GM18909 (cell line): ENCODE measurements around the gene CELF2.

ENCODE experiments used
- ATAC-seq: cut with Tn5 transposase; IDR thresholded peaks from one replicate; pipeline ENCODE4 v1.9.1; 2021; ENCODE audit warnings: mild to moderate bottlenecking; ENCODE audit not compliant: unreplicated experiment, poor library complexity

CELF2 gene

DNA sequence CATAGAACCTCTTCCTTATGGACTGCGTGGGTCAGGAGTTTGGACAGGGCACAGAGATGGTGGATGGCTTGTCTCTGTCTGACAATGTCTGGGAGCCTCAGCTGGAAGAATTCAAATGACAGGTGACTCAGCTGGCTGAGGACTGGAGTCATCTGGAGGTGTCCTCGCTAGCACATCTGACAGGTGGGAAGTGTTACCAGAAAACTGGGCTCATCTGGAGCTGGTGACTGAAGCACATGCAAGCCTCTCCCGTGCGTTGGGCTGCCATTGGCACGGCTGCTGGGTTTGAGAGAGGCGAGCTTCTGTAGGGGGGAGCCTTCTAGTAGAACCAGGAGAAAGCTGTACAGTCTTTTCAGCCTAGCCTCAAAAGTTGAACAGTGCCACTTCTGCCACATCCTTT, 71.0 kb downstream of the CELF2 start:
- ATAC-seq: no peak

DNA sequence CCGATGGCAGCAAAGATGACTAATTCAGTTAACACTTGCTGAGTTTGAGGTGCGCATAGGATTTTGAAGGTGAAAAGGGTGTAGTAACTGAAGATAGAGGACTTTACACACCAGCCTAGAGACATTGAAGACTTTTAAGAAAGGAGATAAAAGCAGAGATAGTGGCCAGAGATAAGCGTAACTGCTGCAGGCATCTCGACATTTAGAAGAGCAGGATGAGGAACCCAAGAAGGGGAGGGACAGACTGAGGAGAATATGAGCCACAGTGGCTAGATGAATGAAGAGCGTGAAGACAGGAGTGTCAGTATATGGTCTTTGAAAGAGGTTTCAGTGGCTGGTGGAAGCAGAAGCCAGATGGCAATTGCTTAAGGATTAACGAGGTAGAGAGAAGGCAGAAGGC, 71.6 kb downstream of the CELF2 start:
- ATAC-seq: no peak

DNA sequence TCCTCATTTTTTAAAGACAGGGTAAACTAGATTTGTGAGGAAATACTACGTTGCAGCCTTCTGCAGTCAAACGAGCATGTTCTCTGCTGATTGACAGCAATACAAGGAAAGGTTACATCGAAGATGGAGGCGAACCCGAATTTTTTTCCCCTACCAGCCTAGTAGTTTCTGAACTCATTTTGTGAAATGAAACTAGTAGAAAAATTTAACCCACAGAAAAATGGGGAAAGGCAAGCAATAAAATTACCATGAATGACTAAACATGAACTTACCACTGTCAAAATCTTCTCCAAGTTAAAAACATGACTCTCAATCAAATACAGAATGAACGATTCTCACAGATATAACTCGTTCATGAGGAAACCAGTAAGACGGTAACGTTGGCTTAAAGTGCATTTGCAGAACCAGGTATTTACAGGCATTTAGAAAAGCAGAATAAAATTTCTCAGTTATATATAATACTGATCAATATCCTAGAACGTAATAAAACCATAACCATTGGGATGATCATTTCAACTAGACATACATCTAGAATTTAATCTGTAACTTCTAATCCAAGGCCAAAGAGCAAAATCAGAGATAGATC, 73.9 kb downstream of the CELF2 start:
- ATAC-seq: no peak

DNA sequence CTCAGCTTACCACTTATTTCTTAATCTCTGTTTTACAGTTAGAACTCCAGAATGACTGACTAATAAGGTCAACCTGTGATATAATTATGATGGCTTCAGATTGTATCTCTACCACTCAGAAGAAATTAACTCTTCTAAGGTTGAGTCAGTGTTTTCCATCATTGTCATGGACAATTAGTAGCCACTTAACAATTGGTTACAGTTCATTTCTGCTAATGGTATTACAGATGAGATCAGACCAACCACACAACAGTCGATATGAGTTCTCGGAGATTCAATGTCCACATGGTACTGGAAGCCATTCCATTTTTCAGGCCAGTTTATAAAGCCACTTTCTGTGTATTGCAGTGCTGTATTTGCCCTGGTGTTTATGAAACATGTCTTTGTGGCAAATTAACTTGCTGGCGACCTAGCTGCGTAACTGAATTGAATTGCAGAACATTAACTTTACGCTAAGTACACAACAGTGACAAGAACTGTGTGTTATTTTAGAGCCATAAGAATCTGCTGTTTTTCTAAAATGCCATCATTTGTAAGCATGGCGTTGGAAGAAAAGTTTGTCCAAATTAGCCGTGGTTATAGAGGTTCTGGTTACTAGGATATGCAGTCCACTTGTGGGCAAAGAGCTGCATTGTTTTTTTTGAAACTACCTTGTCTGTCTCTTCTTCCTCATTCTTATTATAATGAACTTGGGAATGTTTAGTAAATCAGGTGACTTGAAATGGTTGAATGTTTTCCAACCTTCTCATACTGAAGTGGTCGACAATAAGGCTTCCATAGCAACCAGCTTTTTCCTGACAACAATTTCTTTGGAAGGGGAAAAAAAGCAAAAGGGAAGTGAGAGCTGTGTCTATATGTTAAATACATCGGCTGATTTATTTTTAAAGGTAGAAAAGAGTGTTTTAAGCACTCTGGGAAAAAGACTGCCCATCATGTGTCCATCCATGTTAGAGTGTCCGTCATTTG, 76.4 kb downstream of the CELF2 start:
- no peak for ATAC-seq

DNA sequence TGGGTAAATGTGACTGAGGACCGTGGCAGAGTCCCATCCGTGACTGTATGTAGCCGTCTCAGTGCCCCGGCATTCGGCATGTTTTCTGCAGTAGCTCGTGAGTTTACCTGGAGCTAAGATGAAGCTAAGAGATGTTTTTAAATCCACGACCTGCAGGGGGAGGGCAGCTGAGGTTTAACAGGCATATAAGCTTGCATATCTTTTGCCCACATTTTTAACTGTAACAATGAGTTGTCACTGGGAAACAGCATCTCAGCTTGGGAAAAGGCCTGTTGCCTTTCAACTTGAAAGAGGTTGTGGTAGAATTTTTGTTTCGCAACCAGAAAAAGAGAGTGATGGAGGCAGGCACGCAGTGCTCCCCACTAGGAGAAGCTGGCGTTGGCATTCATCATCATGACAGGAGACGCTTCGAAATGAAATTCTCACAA, 77.7 kb downstream of the CELF2 start:
- ATAC-seq: no peak

DNA sequence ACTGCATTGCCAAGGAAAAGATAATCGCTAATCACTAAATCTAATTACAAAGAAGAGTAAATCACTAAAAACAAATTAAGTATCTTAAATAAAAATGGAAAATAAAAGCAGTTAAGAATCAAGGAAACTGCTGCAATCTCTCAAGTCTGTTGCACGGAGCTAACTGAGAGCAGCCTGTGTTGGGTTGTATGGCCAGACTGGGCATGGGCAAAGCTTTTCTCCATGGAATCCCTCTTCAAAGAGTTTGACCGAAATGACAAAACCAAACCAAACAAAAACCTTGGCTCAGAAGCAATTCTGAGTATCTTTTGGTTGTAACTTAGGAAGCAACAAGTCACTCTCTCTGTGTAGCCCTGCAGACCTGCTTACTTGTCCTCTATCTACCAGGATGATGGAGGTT, 78.8 kb downstream of the CELF2 start:
- ATAC-seq: no peak

DNA sequence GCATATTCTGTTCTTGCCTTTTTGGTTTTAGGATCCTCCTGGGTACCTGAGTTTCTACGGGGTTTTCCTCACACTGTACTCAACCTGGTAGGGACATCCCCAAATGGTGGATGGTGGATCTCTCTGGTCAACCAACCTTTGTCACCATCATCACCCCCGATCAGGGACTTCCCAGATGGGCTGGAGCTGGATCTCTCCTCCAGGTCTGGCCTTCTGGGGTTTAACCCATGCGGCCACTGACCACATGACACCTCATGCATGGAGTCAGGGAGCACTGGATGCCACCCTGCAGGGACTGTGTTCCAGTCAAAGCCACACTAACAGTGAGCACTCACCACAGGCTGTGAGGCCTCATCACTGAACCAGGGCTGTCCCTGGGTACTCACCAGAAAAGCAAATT, 80.0 kb downstream of the CELF2 start:
- ATAC-seq: no peak

DNA sequence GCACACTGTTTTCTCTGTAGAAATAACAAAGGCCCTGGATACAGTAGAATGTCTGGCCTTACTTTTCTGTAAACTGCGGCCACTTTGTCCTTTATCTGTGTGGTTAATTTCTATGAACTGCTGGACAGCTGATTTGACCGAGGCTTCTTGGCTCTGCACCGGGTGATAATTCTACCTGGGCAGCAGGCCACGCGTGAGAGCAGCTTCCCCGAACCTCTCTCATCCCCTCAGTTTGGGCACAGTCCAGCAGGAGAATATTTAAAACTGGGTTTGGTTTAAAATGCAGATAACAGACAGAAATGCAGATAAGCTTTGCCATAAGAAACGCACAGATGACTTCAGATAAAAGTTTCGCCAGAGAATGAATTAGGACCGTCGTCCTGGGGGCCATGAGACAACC, 81.0 kb downstream of the CELF2 start:
- no peak for ATAC-seq

DNA sequence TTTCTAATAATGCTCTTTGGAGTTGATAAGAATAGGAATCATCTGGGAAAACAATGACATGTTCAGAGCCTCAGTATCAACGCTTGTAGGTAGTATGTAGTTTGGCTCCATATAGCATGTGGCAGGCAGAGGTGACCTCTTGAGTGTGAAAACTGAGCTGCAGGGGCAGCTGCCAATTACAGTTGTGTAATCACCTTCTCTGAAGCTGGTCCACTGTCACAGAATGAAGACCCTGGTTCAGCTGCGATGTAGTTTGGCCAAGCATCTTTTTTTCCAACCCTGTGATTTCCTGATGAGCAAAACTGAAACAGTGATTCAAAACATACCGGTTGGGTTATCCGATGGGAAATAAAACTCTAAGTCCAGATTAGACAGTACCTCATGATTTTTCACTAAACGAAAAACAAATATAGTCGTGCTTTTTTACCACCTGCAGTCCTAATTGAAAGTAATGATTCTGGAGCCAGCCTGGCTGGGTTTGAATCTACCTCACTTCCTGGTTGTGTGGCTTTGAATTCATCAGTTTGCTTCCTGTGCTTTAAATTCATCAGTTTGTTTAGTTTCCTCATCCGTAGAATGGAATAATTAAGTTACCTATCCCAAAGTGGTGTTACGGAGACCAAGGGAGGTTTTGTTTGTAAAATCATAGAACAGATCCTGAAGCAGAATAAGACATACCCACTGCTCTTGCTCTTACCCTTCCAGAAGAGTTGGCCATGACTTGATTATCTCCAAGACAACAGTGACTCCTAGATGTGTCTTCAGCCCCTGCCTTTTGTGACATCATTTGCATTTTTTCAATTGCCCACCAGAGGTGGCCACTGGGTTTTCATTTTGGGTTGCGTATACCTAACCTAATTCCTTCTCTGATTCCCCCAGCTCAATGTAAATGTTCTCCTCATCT, 87.4 kb downstream of the CELF2 start:
- no peak for ATAC-seq

DNA sequence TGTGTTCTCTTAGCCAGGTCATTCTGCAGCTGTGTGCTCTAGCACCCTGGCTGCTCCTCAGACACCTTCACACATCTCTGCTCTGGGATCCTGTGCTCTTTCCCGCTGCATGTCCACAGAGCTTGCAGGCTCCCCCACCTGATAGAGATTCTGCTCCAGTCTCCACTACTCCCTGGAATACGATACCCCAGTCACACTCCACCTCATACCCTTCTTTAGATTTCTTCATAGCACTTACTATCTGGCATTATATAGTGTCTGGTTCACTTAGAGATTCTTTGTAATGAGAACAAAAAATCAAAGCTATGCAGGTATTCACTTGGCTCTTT, 88.0 kb downstream of the CELF2 start:
- ATAC-seq: no peak

DNA sequence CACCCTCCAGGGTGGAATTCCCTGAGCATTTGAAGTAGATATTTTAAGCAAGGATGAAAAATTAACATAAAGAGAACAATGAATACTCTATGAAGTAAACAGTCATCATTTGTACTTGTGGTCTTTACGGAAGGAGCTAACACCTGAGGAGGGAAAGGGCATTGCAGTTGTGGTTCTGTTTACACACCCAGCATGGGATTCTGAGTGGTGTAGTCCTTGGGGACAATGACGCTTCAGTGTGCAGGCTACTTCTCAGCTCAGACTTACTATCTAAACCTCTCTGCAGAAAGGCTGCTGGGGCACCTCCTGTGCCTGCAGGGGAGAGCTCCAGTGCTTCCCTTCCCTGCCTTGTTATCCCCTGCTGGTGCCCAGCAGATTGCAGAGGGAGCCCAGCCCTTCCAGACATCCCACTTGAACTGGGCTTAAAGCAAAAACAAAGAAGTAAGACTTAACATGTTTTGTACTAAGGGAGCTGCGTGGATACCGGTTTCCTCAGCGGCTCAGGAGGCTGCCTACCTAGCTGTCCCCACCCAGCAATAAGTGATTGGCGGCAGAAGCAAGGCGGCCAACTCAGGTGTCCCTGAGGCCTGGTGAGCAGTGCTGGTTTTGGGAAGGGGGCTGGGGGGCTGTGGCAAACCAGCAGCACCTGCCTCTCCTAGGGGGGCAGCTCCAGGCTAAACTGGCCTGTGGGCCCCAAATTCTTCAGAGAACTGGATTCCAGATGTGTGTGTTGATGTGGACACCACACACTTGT, 89.1 kb downstream of the CELF2 start:
- peak; percentile 53 for ATAC-seq

DNA sequence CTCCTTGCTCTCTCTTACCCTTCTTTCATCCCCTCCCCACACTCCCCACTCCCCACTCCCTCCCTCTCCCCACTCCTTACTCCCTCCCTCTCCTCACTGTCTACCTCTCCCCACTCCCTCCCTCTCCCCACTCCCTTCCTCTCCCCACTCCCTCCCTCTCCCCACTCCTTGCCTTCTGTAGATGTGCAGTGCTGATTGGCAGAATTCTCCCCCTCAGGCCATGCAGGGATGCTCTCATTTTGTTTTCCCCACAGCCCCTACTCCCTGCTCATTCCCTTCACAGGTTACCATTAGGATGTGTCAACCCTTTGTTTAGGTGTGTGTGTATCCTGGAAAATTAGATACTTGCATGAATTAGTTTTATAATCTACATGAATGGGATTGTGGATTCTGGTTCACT, 90.3 kb downstream of the CELF2 start:
- ATAC-seq: no peak

DNA sequence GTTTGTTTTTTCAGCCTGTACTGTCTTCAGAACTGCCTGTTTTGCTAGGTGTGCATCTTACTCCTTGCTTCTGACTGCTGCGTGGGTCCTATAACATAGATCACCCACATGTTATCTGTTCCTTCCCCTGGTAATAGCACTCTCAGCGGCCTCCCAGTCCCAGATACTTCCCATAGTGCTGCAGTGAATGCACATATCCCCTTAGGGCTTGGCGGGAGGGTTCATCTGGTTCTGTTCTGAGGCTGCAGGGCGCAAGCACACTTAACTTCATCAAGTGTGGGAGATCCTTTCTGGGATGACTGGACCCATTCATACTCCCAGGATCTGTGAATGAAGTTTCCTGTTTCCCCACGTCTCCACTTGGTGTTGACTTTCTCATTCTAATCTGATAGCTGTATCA, 90.7 kb downstream of the CELF2 start:
- ATAC-seq: no peak

DNA sequence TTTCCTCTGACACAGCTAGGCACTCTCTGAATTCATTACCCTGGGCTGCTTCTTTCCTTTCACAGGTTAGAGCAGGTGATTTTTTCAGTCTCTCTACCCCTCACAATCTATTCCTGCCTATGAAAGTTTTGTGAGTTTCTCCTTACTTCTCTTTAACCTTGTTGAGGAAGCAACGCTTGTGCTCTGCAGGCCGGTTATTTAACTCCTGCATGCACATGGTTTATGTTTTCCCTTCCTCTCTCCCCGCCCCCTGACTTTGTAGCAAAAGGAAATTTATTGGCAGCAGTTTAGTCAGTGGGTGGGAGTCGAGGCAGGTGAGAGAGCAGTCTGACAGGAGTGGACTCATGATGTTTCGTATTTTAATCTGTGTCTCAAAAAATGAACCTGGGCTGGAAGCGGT, 91.9 kb downstream of the CELF2 start:
- ATAC-seq: no peak

DNA sequence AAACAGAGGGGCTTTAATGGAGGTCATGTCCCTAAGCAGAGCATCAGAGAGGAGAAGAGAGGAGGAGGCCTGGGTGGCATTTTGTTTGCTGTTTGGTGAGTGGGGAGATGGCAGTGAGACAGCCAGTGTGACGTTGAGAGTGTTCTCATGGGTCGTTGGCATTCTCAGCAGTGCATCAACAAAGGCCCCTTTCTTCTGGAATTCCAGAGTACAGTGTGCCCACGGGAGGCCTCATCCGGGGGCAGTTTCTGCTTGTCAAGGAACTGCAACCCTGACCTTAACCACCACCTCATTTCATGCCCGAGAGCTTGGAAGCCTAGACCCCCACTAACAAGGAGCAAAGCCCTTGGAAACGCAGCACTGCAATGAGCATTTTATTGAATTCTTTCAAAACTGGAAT, 92.9 kb downstream of the CELF2 start:
- no peak for ATAC-seq

DNA sequence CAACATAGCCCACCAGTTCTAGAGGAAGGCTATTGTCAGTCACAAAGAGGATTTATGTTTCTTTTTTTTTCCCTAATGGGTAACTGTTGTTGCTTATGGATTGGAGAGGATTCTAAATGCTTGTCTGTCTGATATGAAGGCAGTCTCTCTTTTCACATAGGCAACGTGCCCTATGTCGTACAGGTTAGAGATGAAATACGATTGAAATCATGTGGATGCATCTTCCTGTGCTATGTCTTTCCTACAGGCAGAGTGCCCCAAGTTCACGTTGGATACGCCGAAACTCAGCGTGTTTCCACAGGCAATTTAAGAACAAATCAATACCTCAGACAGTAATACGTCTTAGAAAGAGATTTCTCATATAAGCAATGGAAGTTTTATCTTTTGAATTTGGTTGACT, 93.8 kb downstream of the CELF2 start:
- ATAC-seq: no peak

DNA sequence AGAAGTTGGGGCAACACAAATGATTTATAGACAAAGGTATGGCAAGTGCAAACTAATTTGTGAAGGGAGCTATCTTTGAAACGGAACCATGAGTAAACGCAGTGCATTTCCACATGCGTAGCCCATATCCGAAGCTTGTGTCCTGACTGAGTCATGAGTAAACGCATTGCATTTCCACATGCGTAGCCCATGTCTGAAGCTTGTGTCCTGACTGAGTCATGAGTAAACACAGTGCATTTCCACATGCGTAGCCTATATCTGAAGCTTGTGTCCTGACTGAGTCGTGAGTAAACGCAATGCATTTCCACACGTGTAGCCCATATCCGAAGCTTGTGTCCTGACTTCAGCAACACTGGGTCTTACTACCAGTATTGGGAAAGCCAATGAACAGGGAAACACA, 95.0 kb downstream of the CELF2 start:
- no peak for ATAC-seq

DNA sequence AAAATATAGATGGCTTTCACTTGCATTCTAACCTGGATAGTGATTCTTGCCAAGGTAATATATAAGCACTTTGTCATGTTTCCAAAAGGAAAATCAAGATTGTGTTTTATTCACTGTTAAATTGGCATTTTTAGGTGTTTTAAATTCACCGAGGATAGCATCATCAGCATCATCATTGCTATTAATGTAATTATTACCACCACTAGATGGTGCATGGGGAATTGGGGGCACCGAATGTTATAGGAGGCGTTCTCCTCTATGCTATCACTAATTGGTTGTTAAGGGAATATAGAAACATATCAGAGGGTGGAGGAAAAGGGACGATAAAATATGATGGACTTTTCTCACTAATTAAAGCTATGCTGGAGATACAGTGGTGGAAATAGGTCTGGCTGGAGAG, 95.5 kb downstream of the CELF2 start:
- peak; percentile 76 for ATAC-seq

DNA sequence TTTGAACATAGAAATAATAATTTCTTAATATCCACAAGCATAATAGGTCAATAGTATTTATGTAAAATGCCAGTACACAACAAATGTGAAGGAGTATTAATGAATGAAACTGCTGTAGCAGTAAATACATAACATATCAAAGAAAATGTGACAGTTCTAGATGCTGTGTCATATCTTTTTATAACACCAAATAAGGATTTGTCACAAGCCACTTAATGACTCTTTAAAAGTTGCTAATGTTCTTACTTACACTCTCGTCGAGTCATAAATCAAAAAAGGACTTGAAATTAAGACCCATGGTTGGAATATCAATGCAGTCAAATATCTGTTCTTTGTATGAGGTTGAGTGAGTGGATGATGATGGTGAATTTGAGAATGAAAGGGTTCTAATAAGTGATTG, 96.6 kb downstream of the CELF2 start:
- ATAC-seq: no peak

DNA sequence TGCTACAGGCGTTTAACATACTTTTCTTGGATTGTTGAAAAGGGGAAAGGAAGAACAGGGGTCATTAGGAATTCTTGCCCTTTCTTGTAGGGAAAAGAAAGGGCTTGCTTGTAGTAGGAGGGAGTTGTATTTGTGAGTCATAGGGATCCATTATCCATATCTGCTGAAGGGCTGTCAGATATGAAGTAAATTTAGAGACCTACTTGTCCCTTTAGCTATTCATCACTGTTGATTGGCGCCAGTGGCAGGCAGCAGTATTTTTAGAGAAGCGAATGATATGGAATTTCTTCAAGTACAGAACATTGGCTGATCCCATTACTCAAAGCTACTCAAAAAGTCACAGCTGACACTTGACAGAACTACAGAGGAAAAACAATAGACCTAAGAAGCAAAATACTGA, 97.7 kb downstream of the CELF2 start:
- no peak for ATAC-seq
